ENCODE measurements around the gene EXOC6B. TPM values are rescaled to one million over a fixed set of nuclear protein-coding genes. Genes with fewer than 3 reads are reported as not detected.

EXOC6B gene
- total RNA-seq, 1 experiment from 2014 or later: 33.7 TPM

GRCh38 chr2:72132981-72133720, 692.7 kb downstream of the EXOC6B start:
- H3K27me3 Mint-ChIP-seq (ENCODE audit: low read depth): peaks cover 2% of the 10 kb centered on the region; the same call in 1 of the 2 replicates
- no peak for ATAC-seq
- POLR2A ChIA-PET: no interaction called here
- H3K4me1 Mint-ChIP-seq: peaks cover 25% of the 10 kb centered on the region
- CTCF ChIA-PET: interaction anchor here (0.8 to 1.1 kb wide), 2 partner anchors 17 to 338 kb away, joined by 3 to 4 read pairs; no protein-coding TSS in a partner anchor
- DNase-seq (ENCODE audit: low spot score): no peak
- no peaks in the 10 kb centered on the region for H3K9me3 Mint-ChIP-seq
- no peak overlapping the region for H3K4me3 Mint-ChIP-seq
- no peak for TF ChIP-seq NFYB (CRISPR knock-in tag; conservative IDR thresholded peaks at IDR 0.05; ENCODE audit: low read depth)
- no peak for TF ChIP-seq ETV6 (CRISPR knock-in tag; IDR thresholded peaks at IDR 0.05)
- no peak for TF ChIP-seq RELA (CRISPR knock-in tag; IDR thresholded peaks at IDR 0.05; ENCODE audit: borderline replicate concordance)
- TF ChIP-seq ZNF232 (CRISPR knock-in tag; IDR thresholded peaks at IDR 0.05): no peak
- no peak for TF ChIP-seq ZNF416 (CRISPR knock-in tag; IDR thresholded peaks at IDR 0.05)
- no peak for TF ChIP-seq AFF4 (CRISPR knock-in tag; IDR thresholded peaks at IDR 0.05; ENCODE audit: borderline replicate concordance)
- no peaks in the 10 kb centered on the region for H3K36me3 Mint-ChIP-seq
- H3K27ac Mint-ChIP-seq: no peak overlapping the region

DNA sequence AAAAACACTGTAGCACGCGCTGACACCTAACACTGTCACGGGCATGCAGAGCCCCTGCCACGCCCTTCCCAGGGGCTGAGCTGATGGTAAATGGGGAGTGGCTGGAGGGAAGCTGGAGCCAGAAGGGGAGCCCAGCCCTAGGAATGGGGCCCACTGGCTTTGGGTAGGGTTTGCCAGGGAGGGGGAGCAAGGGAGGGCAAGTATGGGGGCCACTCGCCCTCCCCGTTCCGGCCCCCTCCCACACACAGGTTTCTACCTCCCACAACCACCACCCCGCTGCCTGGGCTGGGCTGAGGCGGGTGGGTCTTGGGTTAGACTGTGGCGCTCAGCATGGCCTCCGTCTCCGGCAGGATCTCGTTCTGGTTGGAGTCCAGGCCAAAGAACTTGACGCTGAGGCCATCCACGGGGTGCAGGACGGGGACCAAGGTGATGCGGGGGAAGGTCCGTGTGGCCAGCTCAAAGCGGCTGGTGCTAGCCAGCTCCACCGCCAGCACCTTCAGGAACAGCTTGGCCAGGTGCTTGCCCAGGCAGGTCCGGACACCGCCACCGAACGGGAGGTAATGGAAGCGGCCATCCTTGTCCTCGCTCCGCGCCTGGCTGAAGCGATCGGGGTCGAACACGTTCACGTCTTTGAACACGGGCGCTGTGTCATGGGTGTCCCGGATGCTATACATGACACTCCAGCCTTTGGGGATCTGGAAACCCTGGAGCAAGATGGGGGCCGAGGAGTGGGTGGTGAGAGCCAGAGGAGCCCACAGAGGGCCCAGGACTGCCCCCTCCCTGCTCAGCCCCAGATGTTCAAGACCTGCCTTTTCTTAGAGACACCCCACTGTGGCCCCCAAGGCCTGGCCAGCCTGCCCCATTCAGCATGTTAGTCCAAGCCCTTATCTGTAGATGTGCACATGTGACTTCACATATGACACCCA, 693.7 kb downstream of the EXOC6B start:
- ATAC-seq (no peak), DNase-seq (ENCODE audit: low spot score) (no peak)
- Mint-ChIP-seq H3K4me3 (no peak overlapping the region), H3K9me3 (no peaks in the 10 kb centered on the region), H3K27me3 (ENCODE audit: low read depth) (peaks cover 2% of the 10 kb centered on the region; the same call in 1 of the 2 replicates), H3K4me1 (peaks cover 23% of the 10 kb centered on the region), H3K27ac (no peak overlapping the region), H3K36me3 (no peaks in the 10 kb centered on the region)
- no peak for TF ChIP-seq MLX (CRISPR knock-in tag; IDR thresholded peaks at IDR 0.05)
- no peak for TF ChIP-seq AFF4 (CRISPR knock-in tag; IDR thresholded peaks at IDR 0.05; ENCODE audit: borderline replicate concordance)
- no peak for TF ChIP-seq ZNF263 (CRISPR knock-in tag; IDR thresholded peaks at IDR 0.05; ENCODE audit: low read depth)
- TF ChIP-seq, protein P1, sequence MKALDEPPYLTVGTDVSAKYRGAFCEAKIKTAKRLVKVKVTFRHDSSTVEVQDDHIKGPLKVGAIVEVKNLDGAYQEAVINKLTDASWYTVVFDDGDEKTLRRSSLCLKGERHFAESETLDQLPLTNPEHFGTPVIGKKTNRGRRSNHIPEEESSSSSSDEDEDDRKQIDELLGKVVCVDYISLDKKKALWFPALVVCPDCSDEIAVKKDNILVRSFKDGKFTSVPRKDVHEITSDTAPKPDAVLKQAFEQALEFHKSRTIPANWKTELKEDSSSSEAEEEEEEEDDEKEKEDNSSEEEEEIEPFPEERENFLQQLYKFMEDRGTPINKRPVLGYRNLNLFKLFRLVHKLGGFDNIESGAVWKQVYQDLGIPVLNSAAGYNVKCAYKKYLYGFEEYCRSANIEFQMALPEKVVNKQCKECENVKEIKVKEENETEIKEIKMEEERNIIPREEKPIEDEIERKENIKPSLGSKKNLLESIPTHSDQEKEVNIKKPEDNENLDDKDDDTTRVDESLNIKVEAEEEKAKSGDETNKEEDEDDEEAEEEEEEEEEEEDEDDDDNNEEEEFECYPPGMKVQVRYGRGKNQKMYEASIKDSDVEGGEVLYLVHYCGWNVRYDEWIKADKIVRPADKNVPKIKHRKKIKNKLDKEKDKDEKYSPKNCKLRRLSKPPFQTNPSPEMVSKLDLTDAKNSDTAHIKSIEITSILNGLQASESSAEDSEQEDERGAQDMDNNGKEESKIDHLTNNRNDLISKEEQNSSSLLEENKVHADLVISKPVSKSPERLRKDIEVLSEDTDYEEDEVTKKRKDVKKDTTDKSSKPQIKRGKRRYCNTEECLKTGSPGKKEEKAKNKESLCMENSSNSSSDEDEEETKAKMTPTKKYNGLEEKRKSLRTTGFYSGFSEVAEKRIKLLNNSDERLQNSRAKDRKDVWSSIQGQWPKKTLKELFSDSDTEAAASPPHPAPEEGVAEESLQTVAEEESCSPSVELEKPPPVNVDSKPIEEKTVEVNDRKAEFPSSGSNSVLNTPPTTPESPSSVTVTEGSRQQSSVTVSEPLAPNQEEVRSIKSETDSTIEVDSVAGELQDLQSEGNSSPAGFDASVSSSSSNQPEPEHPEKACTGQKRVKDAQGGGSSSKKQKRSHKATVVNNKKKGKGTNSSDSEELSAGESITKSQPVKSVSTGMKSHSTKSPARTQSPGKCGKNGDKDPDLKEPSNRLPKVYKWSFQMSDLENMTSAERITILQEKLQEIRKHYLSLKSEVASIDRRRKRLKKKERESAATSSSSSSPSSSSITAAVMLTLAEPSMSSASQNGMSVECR (CRISPR knock-in tag; IDR thresholded peaks at IDR 0.05; ENCODE audit: borderline replicate concordance): no peak
- TF ChIP-seq HMGXB4 (CRISPR knock-in tag; IDR thresholded peaks at IDR 0.05): no peak
- TF ChIP-seq, protein P2, sequence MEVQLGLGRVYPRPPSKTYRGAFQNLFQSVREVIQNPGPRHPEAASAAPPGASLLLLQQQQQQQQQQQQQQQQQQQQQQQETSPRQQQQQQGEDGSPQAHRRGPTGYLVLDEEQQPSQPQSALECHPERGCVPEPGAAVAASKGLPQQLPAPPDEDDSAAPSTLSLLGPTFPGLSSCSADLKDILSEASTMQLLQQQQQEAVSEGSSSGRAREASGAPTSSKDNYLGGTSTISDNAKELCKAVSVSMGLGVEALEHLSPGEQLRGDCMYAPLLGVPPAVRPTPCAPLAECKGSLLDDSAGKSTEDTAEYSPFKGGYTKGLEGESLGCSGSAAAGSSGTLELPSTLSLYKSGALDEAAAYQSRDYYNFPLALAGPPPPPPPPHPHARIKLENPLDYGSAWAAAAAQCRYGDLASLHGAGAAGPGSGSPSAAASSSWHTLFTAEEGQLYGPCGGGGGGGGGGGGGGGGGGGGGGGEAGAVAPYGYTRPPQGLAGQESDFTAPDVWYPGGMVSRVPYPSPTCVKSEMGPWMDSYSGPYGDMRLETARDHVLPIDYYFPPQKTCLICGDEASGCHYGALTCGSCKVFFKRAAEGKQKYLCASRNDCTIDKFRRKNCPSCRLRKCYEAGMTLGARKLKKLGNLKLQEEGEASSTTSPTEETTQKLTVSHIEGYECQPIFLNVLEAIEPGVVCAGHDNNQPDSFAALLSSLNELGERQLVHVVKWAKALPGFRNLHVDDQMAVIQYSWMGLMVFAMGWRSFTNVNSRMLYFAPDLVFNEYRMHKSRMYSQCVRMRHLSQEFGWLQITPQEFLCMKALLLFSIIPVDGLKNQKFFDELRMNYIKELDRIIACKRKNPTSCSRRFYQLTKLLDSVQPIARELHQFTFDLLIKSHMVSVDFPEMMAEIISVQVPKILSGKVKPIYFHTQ (CRISPR knock-in tag; IDR thresholded peaks at IDR 0.05): no peak
- TF ChIP-seq GTF2I (CRISPR knock-in tag; conservative IDR thresholded peaks at IDR 0.05): no peak
- CTCF ChIA-PET: interaction anchor here (0.8 to 3.9 kb wide), 4 partner anchors 16 to 337 kb away, joined by 3 to 18 read pairs (median 4); no protein-coding TSS in a partner anchor
- POLR2A ChIA-PET: no interaction called here
